ENCODE results near the gene FNDC3B.

Gene FNDC3B

GRCh38 chr3:172296975-172297332, 257.6 kb downstream of the FNDC3B start:
- no peak for FAIRE-seq

GRCh38 chr3:172298247-172298646, 258.9 kb downstream of the FNDC3B start:
- peak; percentile 21 for FAIRE-seq

GRCh38 chr3:172300187-172300586, 260.8 kb downstream of the FNDC3B start:
- FAIRE-seq: no peak

GRCh38 chr3:172300862-172301261, 261.5 kb downstream of the FNDC3B start:
- no peak for FAIRE-seq

- no peak for FAIRE-seq
Observed at GRCh38 chr3:172302203-172302602, 262.8 kb downstream of the FNDC3B start.

GRCh38 chr3:172303181-172303580, 263.8 kb downstream of the FNDC3B start:
- no peak for FAIRE-seq

- no peak for FAIRE-seq
Observed at GRCh38 chr3:172303941-172304558, 264.7 kb downstream of the FNDC3B start.

- FAIRE-seq: no peak
Observed at GRCh38 chr3:172305552-172305951, 266.2 kb downstream of the FNDC3B start.

- FAIRE-seq: no peak
Observed at GRCh38 chr3:172305974-172306373, 266.6 kb downstream of the FNDC3B start.

- no peak for FAIRE-seq
Observed at GRCh38 chr3:172307141-172307560, 267.8 kb downstream of the FNDC3B start.

GRCh38 chr3:172309059-172309458, 269.7 kb downstream of the FNDC3B start:
- no peak for FAIRE-seq

- no peak for FAIRE-seq
Observed at GRCh38 chr3:172309741-172310427, 270.5 kb downstream of the FNDC3B start.

- no peak for FAIRE-seq
Observed at GRCh38 chr3:172310428-172310760, 271.0 kb downstream of the FNDC3B start.

- no peak for FAIRE-seq
Observed at GRCh38 chr3:172311217-172311616, 271.8 kb downstream of the FNDC3B start.

GRCh38 chr3:172312001-172312400, 272.6 kb downstream of the FNDC3B start:
- no peak for FAIRE-seq

GRCh38 chr3:172312711-172313110, 273.3 kb downstream of the FNDC3B start:
- FAIRE-seq: no peak

- FAIRE-seq: no peak
Observed at GRCh38 chr3:172313671-172314070, 274.3 kb downstream of the FNDC3B start.

GRCh38 chr3:172314591-172315160, 275.3 kb downstream of the FNDC3B start:
- FAIRE-seq: no peak

GRCh38 chr3:172315401-172316091, 276.2 kb downstream of the FNDC3B start:
- FAIRE-seq: no peak

GRCh38 chr3:172316758-172317157, 277.4 kb downstream of the FNDC3B start:
- FAIRE-seq: no peak

GRCh38 chr3:172317481-172317880, 278.1 kb downstream of the FNDC3B start:
- no peak for FAIRE-seq

- FAIRE-seq: peak; percentile 82
Observed at GRCh38 chr3:172317984-172318383, 278.6 kb downstream of the FNDC3B start.

- no peak for FAIRE-seq
Observed at GRCh38 chr3:172319595-172319994, 280.2 kb downstream of the FNDC3B start.

- no peak for FAIRE-seq
Observed at GRCh38 chr3:172320468-172320867, 281.1 kb downstream of the FNDC3B start.

Data from islet of Langerhans (tissue), 1 donor.